Activated CD8-positive, alpha-beta memory T cell treated with anti-CD3 and anti-CD28 coated beads for 36 hours (primary cell): ENCODE measurements around the gene ATP8A1. TPM values are rescaled to one million over a fixed set of nuclear protein-coding genes. Genes with fewer than 3 reads are reported as not detected.

Source experiments
- CTCF ChIA-PET: fragments of 350-600 bp; sonication (Branson Sonifier 250); formaldehyde crosslinking; loops from one replicate; lab custom pipeline; 2021; ENCODE audit warnings: antibody characterized with exemption; lab: Charles Lee
- POLR2A ChIA-PET: fragments of 350-600 bp; sonication (Branson Sonifier 250); formaldehyde crosslinking; loops from one replicate; lab custom pipeline; 2021; ENCODE audit warnings: antibody characterized with exemption; lab: Charles Lee
- total RNA-seq, 2 experiments: library from RNA; stranded (reverse); gene quantifications; one replicate each; pipeline ENCODE4 v1.2.3, GENCODE V29; 2021

The ATP8A1 gene
- total RNA-seq, 2 experiments from 2014 or later, result 28.9 to 29.1 TPM

GRCh38 chr4:42371305-42372252 is 285.3 kb downstream of the ATP8A1 start:
- POLR2A ChIA-PET, result no interaction called here

GRCh38 chr4:42369489-42369888 is 287.4 kb downstream of the ATP8A1 start:
- CTCF ChIA-PET, result interaction anchor here (1.0 to 1.3 kb wide), 2 partner anchors 18 to 150 kb away, joined by 4 read pairs; no protein-coding TSS in a partner anchor
- POLR2A ChIA-PET, result no interaction called here

More at GRCh38 chr4:42371305-42372252, 285.3 kb downstream of the ATP8A1 start:
- CTCF ChIA-PET, result interaction anchor here (1.2 kb wide), 1 partner anchor 15 kb away, joined by 4 read pairs; no protein-coding TSS in a partner anchor

- CTCF ChIA-PET, result interaction anchor here (0.7 kb wide), 1 partner anchor 476 kb away, joined by 3 read pairs; no protein-coding TSS in a partner anchor
- POLR2A ChIA-PET, result no interaction called here
Measured at GRCh38 chr4:42366959-42367358, 289.9 kb downstream of the ATP8A1 start.

- ChIA-PET CTCF (interaction anchor here (0.5 to 0.6 kb wide), 2 partner anchors 15 to 20 kb away, joined by 3 to 5 read pairs; no protein-coding TSS in a partner anchor), POLR2A (no interaction called here)
Measured at GRCh38 chr4:42364266-42365053, 292.4 kb downstream of the ATP8A1 start.

- POLR2A ChIA-PET, result no interaction called here
- CTCF ChIA-PET, result no interaction called here
Measured at GRCh38 chr4:42363614-42364013, 293.3 kb downstream of the ATP8A1 start.

- POLR2A ChIA-PET, result no interaction called here
- CTCF ChIA-PET, result no interaction called here
Measured at GRCh38 chr4:42362591-42362990, 294.3 kb downstream of the ATP8A1 start.

- POLR2A ChIA-PET, result no interaction called here
Measured at GRCh38 chr4:42361456-42361855, 295.4 kb downstream of the ATP8A1 start.

GRCh38 chr4:42360256-42360669 is 296.6 kb downstream of the ATP8A1 start:
- ChIA-PET POLR2A (no interaction called here), CTCF (no interaction called here)

More at GRCh38 chr4:42361456-42361855, 295.4 kb downstream of the ATP8A1 start:
- CTCF ChIA-PET, result no interaction called here

- POLR2A ChIA-PET, result no interaction called here
- CTCF ChIA-PET, result no interaction called here
Measured at GRCh38 chr4:42359711-42360110, 297.2 kb downstream of the ATP8A1 start.

Other genes with a start within 250 kb of the ATP8A1 start
- gene GRXCR1, start 235.6 kb upstream of the ATP8A1 start, total RNA-seq, result not detected